G401.6 (cell line): Measurements from ENCODE around the gene CYBC1.
"Not testable (repeated sequence)": the region's sequence is repeated elsewhere in the genome, so short reads cannot be mapped to it uniquely, and the experiment has no call there.

ENCODE experiments used
- FAIRE-seq: peaks from 2 replicates; lab custom pipeline; 2012; peaks lifted over from hg19 to GRCh38; lab: Jason Lieb, UNC

CYBC1 gene

GRCh38 chr17:82434216-82434565 lies 16.4 kb downstream of the CYBC1 start:
- no peak for FAIRE-seq

GRCh38 chr17:82433560-82434215 lies 16.9 kb downstream of the CYBC1 start:
- no peak for FAIRE-seq

GRCh38 chr17:82432017-82432416 lies 18.5 kb downstream of the CYBC1 start:
- no peak for FAIRE-seq

- no peak for FAIRE-seq
Measured at GRCh38 chr17:82429824-82430223, 20.7 kb downstream of the CYBC1 start.

GRCh38 chr17:82428546-82428945 lies 22.0 kb downstream of the CYBC1 start:
- FAIRE-seq, result no peak

GRCh38 chr17:82424863-82425159 lies 25.7 kb downstream of the CYBC1 start:
- FAIRE-seq, result no peak

- peak; percentile 28 for FAIRE-seq
Measured at GRCh38 chr17:82424001-82424862, 26.3 kb downstream of the CYBC1 start.

GRCh38 chr17:82419540-82419939 lies 31.0 kb downstream of the CYBC1 start:
- FAIRE-seq, result no peak

- no peak for FAIRE-seq
Measured at GRCh38 chr17:82418001-82418986, 32.3 kb downstream of the CYBC1 start, which contains the start of the genes HEXD and OGFOD3. Gene HEXD (plus strand): TSS chr17:82418347. CDS start chr17:82419800, 1,453 bp downstream. Gene OGFOD3 (minus strand): TSS chr17:82418586. CDS start chr17:82418485, 101 bp downstream.

- FAIRE-seq, result no peak
Measured at GRCh38 chr17:82416771-82417170, 33.8 kb downstream of the CYBC1 start.

GRCh38 chr17:82416264-82416663 lies 34.3 kb downstream of the CYBC1 start:
- no peak for FAIRE-seq

GRCh38 chr17:82415786-82416185 lies 34.8 kb downstream of the CYBC1 start:
- FAIRE-seq, result no peak

GRCh38 chr17:82415336-82415735 lies 35.2 kb downstream of the CYBC1 start:
- no peak for FAIRE-seq

- FAIRE-seq, result no peak
Measured at GRCh38 chr17:82414548-82415281, 35.8 kb downstream of the CYBC1 start.

- FAIRE-seq, result no peak
Measured at GRCh38 chr17:82412535-82413520, 37.7 kb downstream of the CYBC1 start.

GRCh38 chr17:82412081-82412480 lies 38.5 kb downstream of the CYBC1 start:
- FAIRE-seq, result not testable (repeated sequence)

GRCh38 chr17:82411396-82412053 lies 39.0 kb downstream of the CYBC1 start:
- no peak for FAIRE-seq

GRCh38 chr17:82410014-82410716 lies 40.4 kb downstream of the CYBC1 start:
- FAIRE-seq, result no peak

GRCh38 chr17:82408938-82409318 lies 41.6 kb downstream of the CYBC1 start:
- no peak for FAIRE-seq
